Kidney epithelial cell (primary cell): Measurements from ENCODE around the gene SLC5A3. TPM values are rescaled to one million over a fixed set of nuclear protein-coding genes. Genes with fewer than 3 reads are reported as not detected.

Source experiments
- DNase-seq: peaks from one replicate; pipeline ENCODE4 v3.0.0-alpha.2; 2010; ENCODE audit warnings: low read depth
- H3K27me3 ChIP-seq: 2 replicates; pipeline ENCODE4 v1.6.0; 2011; ENCODE audit warnings: low read length; ENCODE audit not compliant: control insufficient read depth, insufficient read depth
- H3K36me3 ChIP-seq: 2 replicates; pipeline ENCODE4 v1.5.1; 2011; ENCODE audit warnings: low read length; ENCODE audit not compliant: control insufficient read depth, insufficient read depth
- H3K4me3 ChIP-seq: 2 replicates; pipeline ENCODE4 v1.5.1; 2011; ENCODE audit warnings: low read depth, mild to moderate bottlenecking, control low read depth, low read length
- CTCF ChIP-seq: IDR thresholded peaks from 2 replicates; pipeline ENCODE4 v1.5.1; 2011; ENCODE audit warnings: mild to moderate bottlenecking, moderate library complexity, low read length, control low read depth, inconsistent platforms; ENCODE audit not compliant: insufficient read depth, poor library complexity, severe bottlenecking
- total RNA-seq: library from RNA; depleted of rRNA; stranded (reverse); fragments of >200 nt; gene quantifications from 2 replicates; pipeline ENCODE4 v1.2.3, GENCODE V29; 2015

SLC5A3 gene
- total RNA-seq, 1 donor from 2014 or later = 11.8 TPM

DNA sequence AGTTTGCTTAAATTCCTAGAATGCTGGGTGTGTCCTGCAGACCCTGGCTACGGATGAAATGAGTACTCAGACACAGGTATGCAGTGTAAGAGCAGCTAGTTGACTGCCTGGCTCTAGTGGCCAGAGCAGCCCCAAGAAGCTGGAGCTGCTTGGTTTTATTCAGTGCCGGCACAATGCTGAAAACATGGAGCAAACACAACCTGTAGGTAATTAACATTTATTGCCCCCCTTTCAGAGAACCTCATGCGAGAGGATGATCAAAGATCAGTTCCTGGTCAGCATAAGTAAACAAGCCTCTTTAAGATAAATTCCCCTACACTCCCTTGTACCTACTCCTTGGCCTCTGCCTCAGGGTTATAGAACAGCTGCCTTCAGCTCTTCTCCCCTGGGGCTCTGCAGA is 43.2 kb downstream of the SLC5A3 start:
- TF ChIP-seq CTCF = no peak
- DNase-seq = no peak
- H3K36me3 ChIP-seq = no peaks in the 10 kb centered on the region

DNA sequence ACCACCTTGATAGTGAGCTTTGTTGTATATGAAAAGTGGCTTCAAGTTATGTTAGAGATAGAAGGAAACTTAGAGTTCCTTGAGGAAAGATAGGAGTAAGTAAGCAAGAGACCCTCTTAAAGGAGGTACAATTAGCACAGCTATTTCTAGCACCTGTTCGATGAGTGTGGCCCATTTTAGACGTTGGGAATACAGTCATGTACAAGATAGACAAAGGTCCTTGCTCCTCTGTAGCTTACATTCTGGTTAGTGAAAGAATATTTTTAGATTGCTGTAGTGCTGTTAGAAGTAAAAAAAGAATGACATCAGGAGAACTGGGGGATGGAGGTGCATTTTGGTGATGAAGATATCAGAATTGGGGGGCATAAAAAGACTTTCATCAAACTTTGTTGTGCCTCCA is 47.5 kb downstream of the SLC5A3 start:
- no peaks in the 10 kb centered on the region for H3K27me3 ChIP-seq
- DNase-seq = no peak
- H3K4me3 ChIP-seq = no peak overlapping the region
- no peak for TF ChIP-seq CTCF
- no peaks in the 10 kb centered on the region for H3K36me3 ChIP-seq

More for the DNA sequence above, 43.2 kb downstream of the SLC5A3 start:
- H3K27me3 ChIP-seq = no peaks in the 10 kb centered on the region
- no peak overlapping the region for H3K4me3 ChIP-seq

DNA sequence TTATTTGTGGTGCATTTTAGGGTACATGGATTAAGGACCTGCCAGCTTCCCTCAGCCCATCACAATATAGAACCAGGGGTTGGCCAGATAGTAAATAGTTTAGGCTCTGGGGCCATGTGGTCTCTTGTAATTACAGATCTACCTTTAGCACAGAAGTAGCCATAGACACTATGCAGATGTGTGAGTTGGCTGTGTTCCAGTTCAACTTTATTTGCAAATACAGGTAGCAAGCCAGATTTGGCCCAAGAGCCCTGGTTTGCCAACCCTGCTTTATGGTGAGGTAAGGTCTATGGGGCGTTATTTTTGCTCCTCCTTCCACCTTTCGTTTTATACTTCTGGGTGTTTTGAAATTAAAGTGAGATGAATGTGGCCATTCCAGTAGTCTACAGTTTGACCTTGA is 48.7 kb downstream of the SLC5A3 start:
- Histone ChIP-seq H3K36me3 (peaks cover 2% of the 10 kb centered on the region), H3K27me3 (no peaks in the 10 kb centered on the region), H3K4me3 (no peak overlapping the region)
- DNase-seq = no peak
- no peak for TF ChIP-seq CTCF

Other genes starting within 250 kb of the SLC5A3 start
- gene ATP5PO, start 157.8 kb upstream of the SLC5A3 start, total RNA-seq = 242 and 286 TPM in 2 replicates
- gene MRPS6, start within 50 bp of the SLC5A3 start, total RNA-seq = 32.8 and 34.9 TPM in 2 replicates